GM18873 (cell line): ENCODE measurements around the gene ART5.

Source experiments
- ATAC-seq: cut with Tn5 transposase; IDR thresholded peaks from one replicate; pipeline ENCODE4 v1.9.1; 2021; ENCODE audit warnings: mild to moderate bottlenecking, moderate library complexity, moderate number of reproducible peaks; ENCODE audit not compliant: unreplicated experiment, low FRiP score

The ART5 gene

DNA sequence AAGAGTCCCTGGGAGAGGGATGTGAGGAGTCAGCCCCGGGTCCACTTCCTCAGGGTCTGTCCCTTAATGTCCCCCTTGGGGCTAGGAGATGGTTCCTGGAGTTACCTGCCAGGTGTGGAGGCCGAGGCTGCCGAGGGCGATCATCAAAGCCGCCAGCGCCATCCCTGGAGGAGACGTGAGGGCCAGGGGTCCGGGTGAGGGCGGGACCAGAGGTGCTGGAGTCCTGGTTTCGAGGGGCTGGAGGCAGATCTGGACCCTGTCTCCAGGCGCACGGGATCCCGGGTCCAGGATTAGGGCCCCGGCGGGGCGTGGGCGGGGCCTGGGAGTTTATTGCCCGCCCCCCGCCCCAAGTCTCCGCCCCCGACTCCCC lies at the start of gene ART5:
Gene ART5 (minus strand): TSS at position 292 of the 370 bp plus-strand sequence. CDS start 130 bp downstream, at position 162.
- ATAC-seq: no peak

GRCh38 chr11:3686751-3687150 lies 45.0 kb upstream of the ART5 start:
- ATAC-seq: no peak

GRCh38 chr11:3685923-3686322 lies 44.1 kb upstream of the ART5 start:
- no peak for ATAC-seq

DNA sequence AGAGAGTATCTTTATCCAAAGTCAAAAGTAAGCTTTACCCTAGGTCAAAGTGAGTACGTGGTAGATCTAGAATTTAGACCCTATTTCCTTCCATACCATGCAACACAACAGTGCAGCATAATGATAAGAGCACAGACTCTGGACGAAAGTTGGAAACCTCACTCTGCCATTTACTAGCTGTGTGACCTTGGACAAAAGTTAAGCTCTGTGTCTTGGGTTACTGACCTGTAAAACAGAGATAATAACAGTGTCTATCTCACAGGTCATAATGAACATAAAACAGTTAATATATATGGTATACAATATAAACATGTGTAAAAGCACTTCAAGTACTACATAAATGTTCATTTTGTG lies 43.0 kb upstream of the ART5 start:
- no peak for ATAC-seq

- no peak for ATAC-seq
Measured at GRCh38 chr11:3684129-3684818, 42.5 kb upstream of the ART5 start.

GRCh38 chr11:3683039-3683438 lies 41.2 kb upstream of the ART5 start:
- no peak for ATAC-seq

GRCh38 chr11:3679077-3679476 lies 37.3 kb upstream of the ART5 start:
- no peak for ATAC-seq

GRCh38 chr11:3675971-3676370 lies 34.2 kb upstream of the ART5 start:
- no peak for ATAC-seq

GRCh38 chr11:3674189-3674588 lies 32.4 kb upstream of the ART5 start:
- no peak for ATAC-seq

DNA sequence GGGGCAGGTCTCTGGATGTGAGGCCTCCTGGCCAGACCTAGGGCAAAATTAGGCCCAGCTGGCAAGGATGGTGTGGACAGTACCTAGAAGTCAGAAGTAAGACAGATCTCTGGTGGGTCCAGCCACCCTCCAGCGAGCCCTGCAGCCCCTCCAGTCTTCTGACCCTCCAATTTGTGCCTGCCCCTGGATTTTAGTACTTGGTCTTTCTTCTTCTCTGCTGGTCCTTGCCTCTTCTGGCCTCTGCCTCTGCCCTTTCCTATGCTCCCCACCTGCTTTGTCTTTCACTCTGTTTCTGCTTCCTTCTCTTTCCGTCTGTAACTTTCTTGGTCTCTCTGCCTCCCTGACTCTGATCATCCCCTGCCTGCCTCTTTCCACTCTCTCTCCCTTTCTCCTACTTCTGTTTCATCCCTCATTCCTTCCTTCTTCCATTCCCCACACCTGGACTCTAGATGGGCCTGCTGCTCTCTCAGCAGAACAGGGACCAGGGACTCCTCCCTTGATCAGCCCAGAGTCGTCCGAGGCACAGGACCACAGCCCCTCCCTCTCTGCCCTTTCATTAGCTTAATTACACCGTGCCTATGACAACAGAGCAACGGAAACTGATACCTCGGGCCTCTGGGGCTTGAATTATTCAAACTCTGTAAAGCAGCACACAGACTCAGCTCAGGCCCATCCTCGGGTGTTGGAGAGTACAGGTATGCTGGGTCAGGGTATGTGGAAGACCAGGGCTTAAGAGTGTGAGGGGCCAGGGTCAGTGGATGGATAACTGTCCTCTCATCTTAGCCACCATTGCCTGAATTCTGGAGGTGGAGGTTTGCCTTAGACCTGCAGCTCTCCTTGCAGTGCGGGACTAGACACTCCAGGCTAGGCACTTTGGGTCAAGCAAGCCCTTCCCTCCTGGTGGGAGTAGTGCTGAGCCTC lies 29.8 kb upstream of the ART5 start, which contains the start of gene CHRNA10:
Gene CHRNA10 (minus strand): TSS at position 51 of the 921 bp plus-strand sequence. CDS start 72 bp downstream, outside the sequence.
- no peak for ATAC-seq

DNA sequence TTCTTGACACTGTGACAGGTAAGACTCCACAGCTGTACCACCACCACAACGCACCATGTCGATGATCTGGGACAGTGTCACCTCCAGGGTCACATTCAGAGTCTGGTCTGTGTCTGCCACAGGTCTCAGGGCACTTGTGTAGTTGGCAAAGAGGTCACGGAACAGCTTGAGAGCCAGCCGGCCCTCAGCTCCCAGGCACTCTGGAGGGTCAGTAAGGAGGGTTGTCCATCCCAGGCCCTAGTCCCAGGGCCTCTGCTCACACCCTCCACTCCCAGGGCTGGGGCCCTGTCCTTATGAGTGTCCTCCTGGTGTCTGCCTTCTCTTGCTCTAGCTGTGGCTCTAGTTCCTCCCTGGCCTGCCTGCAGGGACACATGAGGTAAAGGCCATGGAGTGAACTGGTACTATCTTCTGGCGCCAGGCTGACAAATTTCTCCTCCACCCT lies 28.0 kb upstream of the ART5 start:
- ATAC-seq: no peak

- ATAC-seq: no peak
Measured at GRCh38 chr11:3669128-3669527, 27.3 kb upstream of the ART5 start.

GRCh38 chr11:3667149-3668035 lies 25.6 kb upstream of the ART5 start:
- no peak for ATAC-seq

DNA sequence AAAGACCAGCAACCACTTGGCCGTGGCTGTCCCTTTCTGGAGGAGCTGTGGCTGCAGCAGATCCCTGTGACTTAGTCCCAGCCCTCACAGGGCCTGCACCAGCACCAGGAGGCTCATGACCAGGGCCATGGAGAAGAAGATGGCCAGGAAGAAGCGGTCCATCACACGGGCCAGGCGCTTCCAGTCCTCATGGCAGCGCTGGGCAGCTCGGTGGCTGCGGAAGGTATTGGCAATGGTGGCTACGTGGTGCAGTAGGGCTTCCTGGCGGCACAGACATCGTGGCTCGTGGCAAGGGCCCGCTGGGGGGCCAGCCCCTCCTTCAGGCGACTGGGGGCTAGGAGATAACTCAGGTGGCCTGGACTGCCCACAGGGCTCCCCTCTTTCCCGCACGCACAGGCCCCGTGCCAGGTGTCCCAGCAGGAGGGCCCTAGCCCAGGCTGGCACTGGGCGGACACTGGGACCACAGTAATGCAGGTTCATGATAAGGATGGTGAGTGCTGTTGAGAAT lies 24.3 kb upstream of the ART5 start:
- no peak for ATAC-seq

- ATAC-seq: no peak
Measured at GRCh38 chr11:3665336-3666022, 23.7 kb upstream of the ART5 start.

DNA sequence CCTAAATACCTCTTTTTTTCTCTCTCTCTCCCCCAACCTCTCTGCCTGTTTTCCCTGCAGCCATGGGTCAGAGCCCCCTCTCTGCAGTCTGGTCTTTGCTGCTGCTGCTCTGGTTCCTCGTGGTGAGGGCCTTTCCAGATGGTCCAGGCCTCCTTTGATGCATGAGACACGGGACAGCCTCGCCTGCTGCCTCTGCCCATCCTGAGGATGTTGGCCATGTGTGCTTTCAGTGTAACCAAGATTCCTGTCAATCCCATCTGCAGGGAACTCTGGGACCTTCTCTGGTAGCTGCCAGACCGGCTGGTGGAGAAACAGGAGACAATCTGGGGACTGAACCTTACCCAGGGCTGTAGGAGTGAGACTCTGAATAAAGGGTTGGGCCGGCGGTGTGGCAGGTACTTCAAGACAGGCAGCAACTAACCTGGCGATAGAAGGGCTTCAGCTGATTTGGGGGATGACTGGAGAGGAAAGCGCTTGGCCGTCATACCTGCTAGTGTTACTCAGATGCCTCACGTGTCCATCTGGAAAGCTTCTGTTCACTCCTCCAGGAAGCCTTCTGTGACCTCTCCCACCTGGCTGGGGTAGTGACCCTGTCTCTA lies 22.3 kb upstream of the ART5 start:
- ATAC-seq: no peak

DNA sequence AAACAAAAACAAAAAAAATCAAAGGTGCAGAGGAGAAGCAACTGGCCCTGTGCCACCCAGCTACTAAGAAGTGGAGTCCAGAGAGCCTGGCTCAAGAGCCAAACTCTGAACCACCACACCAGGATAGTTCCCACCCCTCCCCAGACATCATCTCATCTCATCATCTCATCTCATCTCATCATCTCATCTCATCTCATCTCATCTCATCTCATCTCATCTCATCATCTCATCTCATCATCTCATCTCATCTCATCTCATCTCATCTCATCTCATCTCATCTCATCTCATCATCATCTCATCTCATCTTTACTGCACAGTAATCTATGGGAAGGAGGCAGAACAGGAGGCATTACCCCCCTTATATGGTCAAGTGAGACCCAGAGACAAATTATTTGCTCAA lies 21.1 kb upstream of the ART5 start:
- ATAC-seq: no peak

DNA sequence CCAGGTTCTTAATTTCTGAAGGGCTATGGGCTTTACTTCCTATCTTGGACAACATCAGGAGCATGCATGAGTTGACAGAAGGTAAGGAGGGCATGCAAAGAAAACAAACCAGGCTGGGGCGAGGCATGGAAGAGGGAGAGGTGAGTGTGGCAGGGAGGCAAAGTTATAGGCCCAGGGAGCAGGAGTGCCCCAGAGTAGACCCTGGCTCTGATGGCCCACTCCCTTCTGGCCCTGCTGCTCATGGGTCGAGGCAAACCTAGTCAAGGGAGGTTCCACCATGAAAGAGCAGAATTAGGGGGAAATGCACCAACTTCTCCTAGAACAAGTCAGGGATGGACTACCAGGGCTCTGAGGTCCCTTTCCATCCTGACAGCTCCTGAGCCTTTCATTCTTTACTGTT lies 19.2 kb upstream of the ART5 start:
- ATAC-seq: no peak
